OCI-LY7 (cell line): ENCODE results near the gene KDM4E. TPM values are rescaled to one million over a fixed set of nuclear protein-coding genes. Genes with fewer than 3 reads are reported as not detected.

Experiments used
- BruUV-seq: library from RNA; stranded (reverse); fragments of 400-500 nt; replicated peaks from 2 replicates; lab custom pipeline; 2021; lab: Mats Ljungman, UMichigan
- CTCF ChIA-PET: fragments of 300-600 bp; sonication (Branson Sonifier 250); formaldehyde crosslinking; loops from one replicate; lab custom pipeline; 2022; ENCODE audit warnings: antibody characterized with exemption; ENCODE audit not compliant: unreplicated experiment; lab: Charles Lee
- POLR2A ChIA-PET: fragments of 300-600 bp; sonication (Branson Sonifier 250); formaldehyde crosslinking; loops from one replicate; lab custom pipeline; 2022; ENCODE audit warnings: antibody characterized with exemption; lab: Charles Lee
- DNase-seq: peaks from one replicate; pipeline ENCODE4 v3.0.0-alpha.2; 2015; ENCODE audit warnings: low spot score
- H2AFZ ChIP-seq: fragments of 200-600 bp; sonication (generic), shearing (Covaris generic); 2 replicates; pipeline ENCODE4 v1.6.1; 2014; ENCODE audit warnings: mild to moderate bottlenecking, antibody characterized with exemption, low read length, moderate library complexity
- H3K27ac ChIP-seq: fragments of 200-600 bp; sonication (generic); 2 replicates; pipeline ENCODE4 v1.5.1; 2014; ENCODE audit warnings: mixed run types, low read depth, mild to moderate bottlenecking, moderate library complexity, low read length, inconsistent platforms; ENCODE audit not compliant: poor library complexity, severe bottlenecking
- H3K36me3 ChIP-seq: fragments of 200-600 bp; sonication (generic); 2 replicates; pipeline ENCODE4 v1.6.1; 2014; ENCODE audit warnings: mild to moderate bottlenecking, antibody characterized with exemption, low read length, moderate library complexity, mixed read lengths; ENCODE audit not compliant: insufficient read depth
- H3K4me1 ChIP-seq: fragments of 200-600 bp; sonication (generic); 2 replicates; pipeline ENCODE4 v1.5.1; 2014; ENCODE audit warnings: mild to moderate bottlenecking, low read length; ENCODE audit not compliant: insufficient read depth, poor library complexity, severe bottlenecking
- H3K4me2 ChIP-seq: fragments of 200-600 bp; sonication (generic); 2 replicates; pipeline ENCODE4 v1.6.1; 2014; ENCODE audit warnings: mild to moderate bottlenecking, low read length
- H3K4me3 ChIP-seq: fragments of 200-600 bp; sonication (generic); 2 replicates; pipeline ENCODE4 v1.5.1; 2014; ENCODE audit warnings: mild to moderate bottlenecking, low read depth, low read length; ENCODE audit not compliant: poor library complexity, severe bottlenecking
- H3K79me2 ChIP-seq: fragments of 200-600 bp; sonication (generic); 2 replicates; pipeline ENCODE4 v1.6.1; 2016; ENCODE audit warnings: low read depth, mild to moderate bottlenecking, low read length, moderate library complexity, mixed read lengths; ENCODE audit not compliant: insufficient read depth
- H3K9me2 ChIP-seq: fragments of 200-600 bp; sonication (generic); 2 replicates; pipeline ENCODE4 v1.6.1; 2016; ENCODE audit warnings: mild to moderate bottlenecking, low read length, mixed read lengths; ENCODE audit not compliant: insufficient read depth
- H3K9me3 ChIP-seq: fragments of 200-600 bp; sonication (generic); 2 replicates; pipeline ENCODE4 v1.6.1; 2014; ENCODE audit warnings: mild to moderate bottlenecking, mixed run types, low read length, mixed read lengths
- H4K20me1 ChIP-seq: fragments of 200-600 bp; sonication (generic); 2 replicates; pipeline ENCODE4 v1.6.1; 2014; ENCODE audit warnings: mild to moderate bottlenecking, antibody characterized with exemption, low read length, moderate library complexity, mixed read lengths; ENCODE audit not compliant: insufficient read depth
- EZH2phosphoT487 ChIP-seq: fragments of 200-600 bp; sonication (generic); IDR thresholded peaks from 2 replicates; pipeline ENCODE4 v1.6.1; 2018; ENCODE audit warnings: low read depth, borderline replicate concordance, mild to moderate bottlenecking, mixed run types, antibody characterized with exemption, low read length, moderate library complexity, mixed read lengths
- intact Hi-C: fragments of 100-400 bp; cut with micrococcal nuclease; formaldehyde crosslinking; loops from one replicate; pipeline ENCODE4 v1.10.0; 2022; ENCODE audit not compliant: unreplicated experiment
- total RNA-seq, 2 experiments: library from RNA; depleted of rRNA in 1 of 2; stranded (reverse); fragments of >200 nt in 1 of 2; shearing (Covaris generic) in 1 of 2; gene quantifications; 2 replicates each; pipeline ENCODE4 v1.2.3, GENCODE V29; 2014 to 2022
- TF ChIP-seq, protein P1 (sequence below): fragments of 200-600 bp; sonication (generic); conservative IDR thresholded peaks from 2 replicates; pipeline ENCODE4 v1.5.1; 2014; ENCODE audit warnings: mild to moderate bottlenecking, antibody characterized with exemption, low read length, moderate library complexity, mixed read lengths

KDM4E gene
- total RNA-seq, 2 experiments from 2014 or later: not detected

DNA sequence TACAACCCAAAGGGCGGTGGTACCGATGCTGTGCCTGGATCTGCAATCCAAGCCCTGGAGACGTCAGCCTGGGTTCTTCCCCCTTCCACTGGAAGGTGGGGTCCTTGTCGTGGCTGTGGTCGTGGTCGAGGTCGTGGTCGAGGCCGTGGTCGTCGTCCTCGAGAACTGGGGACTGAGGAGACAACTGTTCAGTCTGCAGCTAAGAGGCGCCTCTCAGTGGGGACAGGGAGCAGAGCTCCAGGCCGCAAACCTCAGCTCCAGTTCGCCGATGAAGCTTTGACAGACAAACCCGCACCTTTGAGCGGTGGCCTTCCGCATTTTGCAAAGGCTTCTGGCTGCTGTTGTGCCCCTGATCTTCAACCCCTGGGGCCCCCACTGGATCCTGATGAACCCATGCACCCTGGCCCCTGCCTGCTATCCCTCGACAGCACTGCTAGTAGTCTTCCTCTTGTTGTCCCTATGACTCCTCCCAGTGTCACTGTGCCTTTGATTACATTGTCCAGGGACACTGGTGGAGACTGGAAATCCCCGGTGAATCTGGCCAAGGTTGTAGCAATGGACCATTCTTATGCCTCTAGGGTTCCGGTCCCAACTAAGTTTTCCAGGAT is 25.6 kb downstream of the KDM4E start:
- Histone ChIP-seq H3K4me2 (no peak overlapping the region), H4K20me1 (no peaks in the 10 kb centered on the region), H3K79me2 (no peaks in the 10 kb centered on the region), H3K36me3 (no peaks in the 10 kb centered on the region), H3K27ac (no peak overlapping the region), H2AFZ (no peak overlapping the region), H3K4me1 (no peaks in the 10 kb centered on the region), H3K9me2 (no peaks in the 10 kb centered on the region), H3K4me3 (no peak overlapping the region), H3K9me3 (no peaks in the 10 kb centered on the region)
- ChIA-PET CTCF (no interaction called here), POLR2A (no interaction called here)
- DNase-seq: no peak
- no TSS peak for BruUV-seq
- intact Hi-C loops: no loop called here
- TF ChIP-seq, protein P1, sequence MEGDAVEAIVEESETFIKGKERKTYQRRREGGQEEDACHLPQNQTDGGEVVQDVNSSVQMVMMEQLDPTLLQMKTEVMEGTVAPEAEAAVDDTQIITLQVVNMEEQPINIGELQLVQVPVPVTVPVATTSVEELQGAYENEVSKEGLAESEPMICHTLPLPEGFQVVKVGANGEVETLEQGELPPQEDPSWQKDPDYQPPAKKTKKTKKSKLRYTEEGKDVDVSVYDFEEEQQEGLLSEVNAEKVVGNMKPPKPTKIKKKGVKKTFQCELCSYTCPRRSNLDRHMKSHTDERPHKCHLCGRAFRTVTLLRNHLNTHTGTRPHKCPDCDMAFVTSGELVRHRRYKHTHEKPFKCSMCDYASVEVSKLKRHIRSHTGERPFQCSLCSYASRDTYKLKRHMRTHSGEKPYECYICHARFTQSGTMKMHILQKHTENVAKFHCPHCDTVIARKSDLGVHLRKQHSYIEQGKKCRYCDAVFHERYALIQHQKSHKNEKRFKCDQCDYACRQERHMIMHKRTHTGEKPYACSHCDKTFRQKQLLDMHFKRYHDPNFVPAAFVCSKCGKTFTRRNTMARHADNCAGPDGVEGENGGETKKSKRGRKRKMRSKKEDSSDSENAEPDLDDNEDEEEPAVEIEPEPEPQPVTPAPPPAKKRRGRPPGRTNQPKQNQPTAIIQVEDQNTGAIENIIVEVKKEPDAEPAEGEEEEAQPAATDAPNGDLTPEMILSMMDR: no peak
- no peak for TF ChIP-seq EZH2phosphoT487

DNA sequence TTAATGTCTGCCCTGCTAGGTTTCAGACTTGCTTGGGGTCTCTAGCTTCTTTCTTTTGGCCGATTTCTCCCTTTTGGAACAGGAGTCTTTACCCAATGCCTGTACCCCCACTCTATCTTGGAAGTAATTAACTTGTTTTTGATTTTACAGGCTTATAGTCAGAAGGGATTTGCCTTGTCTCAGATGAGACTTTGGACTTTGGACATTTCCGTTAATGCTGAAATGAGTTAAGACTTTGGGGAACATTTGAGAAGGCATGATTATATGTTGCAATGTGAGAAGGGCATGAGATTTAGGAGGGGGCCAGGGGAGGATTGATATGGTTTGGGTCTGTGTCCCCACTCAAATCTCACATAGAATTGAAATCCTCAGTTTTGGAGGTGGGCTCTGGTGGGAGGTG is 29.3 kb downstream of the KDM4E start:
- ChIA-PET CTCF (no interaction called here), POLR2A (interaction anchor here (1.4 kb wide), 1 partner anchor 12 kb away, joined by 4 read pairs; the partner anchor contains the start of gene SRSF8)
- no peak overlapping the region for H2AFZ ChIP-seq
- intact Hi-C loops: no loop called here
- H3K4me3 ChIP-seq: no peak overlapping the region
- no TSS peak for BruUV-seq
- H3K4me1 ChIP-seq: no peaks in the 10 kb centered on the region
- no peak for DNase-seq
- TF ChIP-seq EZH2phosphoT487: no peak
- TF ChIP-seq, protein P1: no peak
- no peak overlapping the region for H3K27ac ChIP-seq
- H3K4me2 ChIP-seq: no peak overlapping the region
- no peaks in the 10 kb centered on the region for H3K79me2 ChIP-seq
- no peaks in the 10 kb centered on the region for H3K9me2 ChIP-seq
- no peaks in the 10 kb centered on the region for H4K20me1 ChIP-seq
- no peaks in the 10 kb centered on the region for H3K36me3 ChIP-seq
- no peaks in the 10 kb centered on the region for H3K9me3 ChIP-seq

DNA sequence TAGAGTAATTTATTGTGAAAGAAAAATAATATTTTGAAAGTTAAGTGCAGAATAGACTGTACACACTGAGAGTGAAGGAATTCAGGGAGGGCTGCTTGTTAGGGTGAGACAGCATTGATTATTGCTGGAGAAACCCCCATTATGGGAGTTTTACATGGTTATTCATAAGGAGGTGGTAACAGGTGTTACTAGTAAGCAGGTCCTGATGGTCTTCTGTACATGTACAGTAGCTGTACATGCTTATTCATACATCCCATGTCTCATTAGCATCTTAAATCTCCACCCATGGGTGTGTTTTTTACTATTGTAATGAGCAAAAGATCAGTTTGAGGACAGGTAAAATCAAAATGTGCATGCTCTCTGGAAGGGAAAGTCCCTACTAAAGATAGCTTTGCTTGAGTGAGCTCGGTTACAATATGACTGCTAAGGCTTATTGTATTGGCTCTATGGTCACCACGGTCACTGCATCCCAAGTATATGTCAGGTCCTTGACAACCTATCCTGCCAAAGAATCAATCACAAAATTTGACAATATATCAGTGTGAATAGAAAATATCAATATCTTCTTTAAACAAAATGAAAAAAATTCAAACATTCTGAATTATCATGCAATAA is 30.3 kb downstream of the KDM4E start:
- Histone ChIP-seq H3K36me3 (no peaks in the 10 kb centered on the region), H3K4me1 (no peaks in the 10 kb centered on the region), H2AFZ (no peak overlapping the region), H3K4me3 (no peak overlapping the region), H3K9me2 (no peaks in the 10 kb centered on the region), H3K9me3 (no peaks in the 10 kb centered on the region), H3K27ac (no peak overlapping the region), H4K20me1 (no peaks in the 10 kb centered on the region), H3K4me2 (no peak overlapping the region), H3K79me2 (no peaks in the 10 kb centered on the region)
- POLR2A ChIA-PET: interaction anchor here (1.1 kb wide), 1 partner anchor 11 kb away, joined by 5 read pairs; the partner anchor contains the start of gene SRSF8
- CTCF ChIA-PET: no interaction called here
- no peak for DNase-seq
- intact Hi-C loops: no loop called here
- BruUV-seq: no TSS peak
- TF ChIP-seq, protein P1: no peak
- no peak for TF ChIP-seq EZH2phosphoT487
